Dedifferentiated amniotic fluid mesenchymal stem cell (primary cell): Measurements from ENCODE around the gene PHACTR3.
A peak's percentile ranks its signal among the peaks of the same experiment; 100 is the strongest.

Experiments used
- DNase-seq: peaks from one replicate; pipeline ENCODE4 v3.0.0-alpha.2; 2016; ENCODE audit errors: extremely low spot score

The PHACTR3 gene

DNA sequence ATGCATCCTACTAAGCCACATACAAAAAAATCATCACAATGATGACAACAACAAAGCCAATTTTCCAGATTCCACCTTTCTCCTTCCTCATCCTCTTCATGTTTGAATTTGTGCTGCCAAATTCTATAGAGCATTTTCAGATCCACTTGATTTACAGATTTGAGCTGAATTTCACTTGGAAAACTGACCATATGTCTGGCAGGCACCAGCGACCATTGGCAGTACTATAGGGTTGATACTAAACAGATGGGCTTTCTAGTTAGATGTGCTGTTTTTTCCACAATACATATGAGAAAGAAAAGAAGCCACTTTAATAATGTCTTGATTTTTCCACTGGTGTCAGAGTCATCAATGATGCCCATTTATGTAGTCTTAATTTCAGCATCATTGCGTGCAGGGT, 127.0 kb downstream of the PHACTR3 start:
- DNase-seq: no peak

DNA sequence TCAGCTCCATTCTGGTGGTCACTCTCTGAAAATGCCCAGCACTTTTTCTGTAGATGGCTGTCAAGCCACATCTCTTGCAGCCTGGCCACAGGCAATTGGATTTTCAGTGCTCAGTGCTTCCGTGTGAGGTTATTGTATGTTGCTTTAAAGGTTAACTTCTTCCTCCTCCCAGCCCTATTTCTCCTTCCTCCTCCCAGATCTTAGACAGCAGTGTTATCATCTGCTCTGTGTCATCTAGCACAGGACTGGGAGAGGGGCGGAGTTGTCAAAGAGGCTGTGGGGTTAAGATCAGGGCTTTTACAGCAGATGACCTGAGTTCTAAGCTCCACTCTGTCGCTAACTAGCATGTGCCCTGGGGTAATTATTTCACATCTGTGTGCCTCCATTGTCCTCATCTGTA, 129.0 kb downstream of the PHACTR3 start:
- no peak for DNase-seq

DNA sequence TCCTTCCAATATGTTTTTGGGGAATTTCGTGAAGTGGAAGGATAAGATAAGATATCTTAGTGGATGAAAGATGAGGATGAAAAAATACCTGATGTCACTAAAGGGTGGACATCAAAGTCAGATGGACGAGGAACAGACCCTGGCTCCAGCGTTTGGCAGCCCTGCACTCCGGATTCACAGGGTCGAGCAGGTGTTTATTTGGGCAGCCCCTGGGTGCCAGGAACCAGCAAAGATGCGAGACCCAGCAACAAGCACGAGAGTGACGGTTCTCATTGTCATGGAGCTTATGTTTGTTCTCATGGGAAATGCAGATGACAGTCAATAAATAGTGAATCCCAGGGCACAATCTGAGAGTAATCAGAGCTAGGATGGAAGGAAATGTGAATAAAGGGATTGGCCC, 131.1 kb downstream of the PHACTR3 start:
- no peak for DNase-seq

DNA sequence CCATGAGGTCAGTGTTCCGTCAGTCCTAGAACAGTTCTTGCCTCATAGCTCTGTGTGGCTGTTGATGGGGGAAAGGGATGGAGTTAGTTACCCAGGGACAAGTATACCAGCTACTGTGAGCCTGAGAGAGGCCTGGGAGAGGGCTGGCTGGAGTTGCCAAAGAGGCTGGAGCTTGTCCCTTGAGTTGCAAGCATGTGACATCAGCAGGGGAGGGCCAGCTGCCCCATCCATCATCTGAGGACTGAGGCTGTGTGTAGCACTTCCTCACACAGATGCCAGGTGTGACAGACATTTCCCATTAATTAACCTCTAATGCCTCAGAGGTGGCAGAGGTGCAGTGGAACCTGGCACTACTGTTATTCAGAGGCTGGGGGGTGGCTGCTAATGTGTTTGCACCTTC, 131.6 kb downstream of the PHACTR3 start:
- no peak for DNase-seq

DNA sequence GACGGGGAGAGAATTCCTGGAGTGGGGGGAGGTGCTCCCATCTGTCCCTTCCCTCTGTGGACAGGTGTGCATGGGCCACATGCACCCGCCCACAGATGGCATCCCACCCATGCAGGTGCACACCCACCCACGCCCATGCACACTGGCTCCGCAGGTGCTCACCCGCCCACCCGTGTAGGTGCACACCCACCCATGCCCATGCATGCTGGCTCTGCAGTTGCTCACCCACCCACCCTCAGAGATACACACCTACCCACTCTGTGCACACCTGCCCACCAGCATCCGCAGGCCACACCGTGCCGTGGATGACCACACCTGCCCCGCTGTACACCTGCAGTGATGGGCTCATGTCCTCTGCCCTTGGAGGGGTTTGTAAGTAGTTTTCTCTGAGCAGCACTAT, 132.0 kb downstream of the PHACTR3 start:
- no peak for DNase-seq

DNA sequence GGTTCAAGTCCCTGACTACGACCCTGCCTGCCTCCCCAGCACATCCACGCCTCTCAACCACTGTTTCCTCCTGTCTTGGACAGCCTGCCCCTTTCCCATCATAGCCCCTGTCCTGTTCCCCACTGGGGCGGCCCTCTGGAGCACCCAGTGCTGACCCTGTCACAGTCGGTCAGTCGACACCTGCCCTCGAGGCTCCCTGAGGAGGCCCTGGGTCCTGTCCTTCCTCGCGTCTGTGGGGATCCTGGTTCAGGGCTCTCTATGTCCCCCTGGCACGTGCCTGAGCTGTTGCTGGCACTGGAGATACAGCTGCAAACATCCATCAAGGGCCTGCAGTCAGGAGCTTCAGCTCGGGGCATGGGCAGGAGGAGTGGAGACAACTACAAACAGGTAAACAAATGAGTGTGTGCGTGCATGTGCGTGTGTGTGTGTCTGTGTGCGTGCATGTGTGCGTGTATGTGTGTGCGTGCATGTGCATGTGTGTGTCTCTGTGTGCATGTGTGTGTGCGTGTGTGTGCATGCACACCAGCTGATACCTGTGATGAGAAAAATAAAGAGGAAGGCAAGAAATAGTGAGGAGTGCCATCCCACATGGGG, 132.8 kb downstream of the PHACTR3 start:
- no peak for DNase-seq

DNA sequence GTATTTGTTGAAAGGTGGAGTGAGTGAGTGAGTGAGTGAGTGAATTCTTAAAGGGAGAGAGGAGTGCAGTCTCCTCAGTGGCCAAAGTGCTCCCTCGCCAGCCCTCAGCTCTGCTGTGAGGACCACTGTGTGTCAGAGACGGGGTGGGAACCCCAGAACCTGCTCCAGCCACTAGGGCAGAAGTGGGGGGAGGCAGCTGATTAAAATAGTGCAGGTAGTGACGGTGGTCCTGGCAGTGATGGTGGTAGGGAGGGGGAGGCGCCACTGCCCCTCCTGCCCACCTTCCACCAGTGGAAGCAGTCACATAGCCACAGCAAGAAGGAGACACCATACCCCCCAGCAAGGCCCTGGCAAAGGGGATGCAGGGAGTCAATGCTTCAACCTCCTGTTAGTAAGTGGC, 133.5 kb downstream of the PHACTR3 start:
- no peak for DNase-seq

DNA sequence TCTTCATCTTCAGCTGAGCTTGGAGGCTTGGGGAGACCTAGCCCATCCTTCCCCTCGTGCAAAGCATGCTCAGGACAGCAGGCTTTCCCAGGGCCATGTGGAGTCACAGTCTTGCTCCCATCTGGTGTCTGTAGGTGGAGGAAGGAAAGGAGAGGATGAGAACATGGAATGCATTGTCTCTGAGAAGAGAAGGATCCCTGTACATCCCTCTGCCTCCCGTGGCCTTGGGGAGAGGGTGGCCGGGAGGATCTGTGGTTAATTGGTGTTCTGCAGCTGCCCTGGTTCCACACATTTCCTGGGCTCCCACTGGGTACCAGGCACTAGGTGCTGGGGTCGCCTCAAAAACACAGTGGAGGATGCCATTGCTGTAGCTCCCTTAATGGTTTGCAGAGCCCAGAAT, 134.5 kb downstream of the PHACTR3 start:
- DNase-seq: no peak

DNA sequence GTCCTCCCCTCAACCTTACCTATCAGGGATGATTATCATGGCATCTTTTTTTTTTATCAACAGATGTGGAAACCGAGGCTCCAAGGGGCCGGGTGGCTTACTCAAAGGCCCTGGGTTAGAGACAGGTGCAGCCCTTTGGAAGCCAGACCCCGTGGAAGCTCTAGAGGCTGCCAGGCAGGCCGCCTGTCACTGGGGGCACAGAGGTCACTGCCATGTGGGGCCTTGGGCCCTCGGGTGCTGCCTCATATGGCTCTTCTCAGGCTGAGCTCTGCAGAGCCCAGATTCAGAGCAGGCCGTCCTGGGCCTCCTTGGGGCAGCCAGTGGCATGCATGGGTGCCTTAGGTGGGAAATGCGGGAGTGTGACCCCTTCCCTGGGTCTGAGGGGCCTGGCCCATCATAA, 136.3 kb downstream of the PHACTR3 start:
- no peak for DNase-seq

DNA sequence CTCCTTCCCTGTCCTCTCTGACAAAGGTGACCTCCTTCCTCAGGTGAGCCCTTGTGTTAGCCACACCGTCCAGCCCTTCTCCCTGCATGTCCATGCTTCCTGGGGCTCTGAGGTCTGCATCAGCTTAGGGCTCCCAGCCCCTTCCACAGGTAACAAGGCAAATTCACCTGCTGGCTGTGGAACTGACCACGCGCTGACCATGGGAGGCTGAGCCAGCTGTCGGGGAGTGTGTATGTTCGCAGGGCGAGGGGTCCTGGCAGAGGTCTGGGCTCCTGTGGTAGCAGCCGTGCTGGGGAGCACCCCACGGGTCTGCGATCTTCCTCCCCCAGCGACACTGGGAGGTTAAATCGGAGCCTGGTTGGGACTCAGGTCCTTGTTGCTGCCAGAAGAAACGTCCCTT, 136.7 kb downstream of the PHACTR3 start:
- no peak for DNase-seq

DNA sequence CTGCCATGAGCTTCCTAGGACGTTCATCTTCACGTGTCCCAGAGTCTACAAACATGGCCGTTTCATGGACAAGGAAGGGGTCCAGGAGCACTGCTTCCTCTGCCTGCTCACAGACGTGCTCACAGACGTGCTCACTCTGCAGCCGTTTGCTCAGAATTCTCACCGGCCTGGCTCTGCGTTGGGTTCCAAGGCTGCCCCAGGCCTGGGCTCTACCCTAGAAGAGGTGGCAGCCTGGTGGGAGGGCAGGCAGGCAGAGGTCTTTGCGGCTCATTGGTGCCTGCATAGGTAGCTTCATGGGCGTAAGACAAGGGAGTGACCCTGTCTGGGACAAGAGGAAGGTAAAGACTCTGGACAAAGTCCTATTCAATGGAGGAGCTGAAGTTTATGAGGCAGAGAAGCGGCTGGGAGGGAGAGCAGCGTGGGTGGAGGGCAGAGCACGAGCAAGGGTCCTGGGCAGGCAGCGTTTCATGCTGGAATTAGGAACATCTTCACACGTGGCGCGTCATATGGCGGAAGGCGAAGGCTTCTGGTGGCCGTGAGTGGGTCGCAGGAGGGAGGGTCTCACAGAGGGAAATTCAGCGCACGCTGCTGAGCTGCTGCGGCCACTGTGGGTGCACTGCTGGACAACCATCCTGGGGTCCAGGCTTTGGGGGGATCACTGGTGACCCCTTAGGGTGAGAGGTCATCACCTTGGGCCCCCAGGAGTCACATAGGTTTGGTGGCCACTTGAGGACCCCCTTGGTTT, 138.2 kb downstream of the PHACTR3 start:
- DNase-seq: no peak

DNA sequence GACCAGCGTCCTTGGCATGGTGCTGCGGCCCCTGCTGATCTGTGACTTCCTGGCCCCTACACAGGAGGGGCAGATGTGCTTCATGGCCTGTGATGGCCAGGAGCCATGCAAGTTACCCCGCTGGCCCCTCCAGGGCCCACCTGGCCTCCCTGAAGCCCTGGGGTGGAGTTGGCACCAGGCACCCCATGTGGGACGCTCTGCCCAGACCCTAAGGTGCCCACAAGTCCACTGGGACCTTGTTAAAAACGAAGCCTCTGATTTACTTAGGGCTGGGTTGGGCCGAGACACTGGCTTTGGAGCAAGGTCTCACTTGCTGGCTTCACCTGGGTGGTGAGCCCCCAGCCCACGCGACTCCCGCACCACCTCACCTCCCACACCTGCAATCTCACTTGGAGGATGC, 139.0 kb downstream of the PHACTR3 start:
- DNase-seq: no peak

DNA sequence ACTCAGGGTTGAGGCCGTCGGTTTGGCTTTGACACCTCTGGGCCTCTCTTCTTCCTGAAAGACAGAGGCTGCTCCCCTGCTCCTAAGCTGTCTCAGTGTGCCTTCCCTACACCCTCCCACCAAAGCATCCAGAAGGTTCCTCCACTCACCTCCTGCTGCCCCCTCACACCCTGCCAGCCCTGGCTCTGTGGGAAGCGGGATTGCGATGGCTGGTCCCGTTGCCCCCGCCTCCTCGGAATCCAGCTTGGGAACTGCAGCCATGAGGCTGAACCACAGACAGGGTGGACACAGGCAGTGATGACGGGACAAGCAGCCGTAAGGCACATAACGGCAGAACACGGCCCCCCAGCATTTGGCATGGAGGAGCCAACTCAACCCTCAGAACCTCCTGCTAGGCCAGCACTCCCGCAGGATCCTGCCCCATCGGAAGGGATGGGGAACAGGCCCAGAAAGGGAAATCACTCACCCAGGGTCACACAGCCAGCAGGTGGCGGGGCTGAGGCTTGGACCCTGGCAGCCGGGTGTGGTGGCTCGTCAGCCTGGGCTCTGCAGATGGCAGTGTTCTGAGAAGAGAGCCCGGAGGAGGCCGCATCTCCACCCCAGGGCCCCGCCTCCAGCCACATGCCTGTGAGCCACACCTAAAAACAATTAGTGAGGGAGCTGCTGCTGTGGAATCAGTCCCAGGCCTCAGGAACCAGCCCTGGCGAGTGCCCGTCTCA, 139.6 kb downstream of the PHACTR3 start:
- DNase-seq: no peak

DNA sequence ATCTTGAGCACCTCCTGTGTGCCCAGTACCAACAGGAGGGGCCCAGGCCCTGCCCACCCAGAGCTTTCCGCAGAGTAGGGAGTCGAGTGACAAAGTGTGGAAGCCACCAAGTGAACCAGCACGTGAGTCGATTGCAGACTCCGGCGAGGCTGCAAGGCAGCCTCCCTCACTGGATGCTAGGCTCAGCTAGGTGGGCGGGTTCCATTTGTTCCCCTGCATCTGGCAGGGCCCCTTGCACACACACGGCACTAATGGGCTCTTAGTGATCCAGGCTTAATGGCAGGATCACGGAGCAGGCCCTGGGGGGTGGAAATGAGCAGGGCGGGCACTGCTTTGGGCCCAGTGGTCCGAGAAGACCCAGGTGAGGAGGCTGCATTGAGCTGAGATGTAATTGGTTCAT, 140.4 kb downstream of the PHACTR3 start:
- DNase-seq: no peak

DNA sequence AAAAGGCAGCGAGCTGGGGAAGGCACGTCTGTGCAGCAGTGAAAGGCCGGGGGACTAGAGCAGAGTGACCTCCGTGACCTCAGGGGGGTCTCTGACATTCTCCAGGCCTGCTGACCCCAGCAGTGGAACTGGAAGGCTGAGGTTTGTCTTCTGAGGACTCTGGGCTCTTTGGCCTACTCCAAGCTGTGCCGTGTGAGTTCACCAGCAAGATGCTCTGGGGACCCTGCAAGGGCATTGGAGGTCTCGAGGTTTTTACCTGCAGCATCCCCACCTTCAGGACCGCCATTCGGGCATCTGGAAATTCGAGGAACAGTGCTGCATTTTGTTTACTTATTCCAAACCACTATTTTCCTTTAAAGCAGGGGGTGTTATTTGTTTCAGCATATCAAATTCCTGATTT, 140.9 kb downstream of the PHACTR3 start:
- DNase-seq: no peak

DNA sequence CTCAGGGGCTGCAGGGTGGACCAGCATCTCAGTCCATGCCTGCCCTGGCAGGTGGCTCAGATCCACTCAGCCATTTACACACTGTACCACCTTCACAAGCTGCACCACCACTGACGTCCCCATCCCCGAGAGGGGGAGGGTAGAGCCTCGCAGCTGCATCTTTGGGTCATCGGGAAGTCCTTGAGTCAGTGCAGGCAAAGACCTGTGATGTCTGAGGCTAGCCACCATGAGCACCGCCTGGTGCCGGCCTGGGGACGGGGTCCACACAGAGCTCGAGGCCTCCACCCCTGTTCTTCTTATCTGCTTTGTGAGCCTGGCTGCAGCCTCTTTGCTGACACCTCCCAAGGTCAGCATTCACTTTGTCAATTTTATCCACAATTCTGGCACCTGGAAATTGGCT, 141.4 kb downstream of the PHACTR3 start:
- no peak for DNase-seq

DNA sequence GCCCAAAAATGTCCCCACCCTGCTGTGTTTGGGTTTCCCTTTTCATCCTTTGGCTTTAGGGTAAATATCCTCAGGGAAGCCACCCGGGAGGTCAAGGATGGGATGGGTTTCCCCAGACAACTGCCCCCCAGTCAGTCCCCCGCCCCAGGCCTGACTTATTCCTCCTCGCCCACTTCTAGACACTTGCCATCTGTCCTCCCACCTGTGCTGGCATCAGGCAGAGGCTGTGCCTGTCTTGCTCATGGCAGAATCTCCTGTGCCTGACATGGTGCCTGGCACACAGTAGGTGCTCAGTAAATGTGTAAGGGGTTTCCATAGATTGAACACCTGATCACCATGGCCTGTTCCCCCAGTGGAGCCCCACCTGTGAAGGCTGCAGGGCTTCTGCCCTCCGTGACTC, 141.8 kb downstream of the PHACTR3 start:
- no peak for DNase-seq

DNA sequence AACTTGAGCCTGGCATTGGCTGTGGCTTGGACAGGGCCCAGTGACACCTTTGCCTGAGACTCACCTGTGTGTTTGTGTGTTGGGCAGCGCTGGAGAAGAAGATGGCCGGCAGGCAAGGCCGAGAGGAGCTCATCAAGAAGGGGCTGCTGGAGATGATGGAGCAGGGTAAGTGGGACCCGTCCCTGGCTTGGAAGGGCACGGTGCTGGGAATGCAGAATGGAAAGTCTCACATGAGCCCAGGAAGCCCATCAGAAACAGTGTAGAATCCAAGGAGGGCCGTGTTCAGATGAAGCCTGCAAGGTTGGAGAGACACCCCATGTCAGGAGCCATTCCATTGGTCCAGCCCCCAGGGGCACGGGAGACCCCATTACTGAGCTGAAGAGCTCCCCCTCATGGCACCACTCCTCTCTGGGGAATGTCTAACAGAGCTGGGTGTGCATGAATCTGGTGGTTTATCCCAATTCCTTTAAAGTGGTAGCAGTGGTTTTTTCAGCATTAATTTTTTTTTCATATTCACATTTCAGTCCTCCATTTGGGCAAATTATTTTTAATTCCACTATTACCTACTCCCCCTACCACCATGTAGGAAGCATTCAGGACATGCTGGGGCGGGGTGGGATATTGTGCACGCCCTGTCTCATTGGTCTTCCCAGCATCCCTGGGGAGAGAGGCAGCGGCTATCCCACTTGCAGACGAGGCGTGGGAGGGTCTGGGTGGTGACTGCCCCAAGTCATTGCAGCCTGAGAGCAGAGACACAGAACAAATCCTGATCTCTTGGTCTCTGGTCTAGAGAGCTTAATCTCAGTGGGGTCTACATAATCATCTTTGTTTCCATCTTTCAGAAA, 143.6 kb downstream of the PHACTR3 start:
- no peak for DNase-seq

DNA sequence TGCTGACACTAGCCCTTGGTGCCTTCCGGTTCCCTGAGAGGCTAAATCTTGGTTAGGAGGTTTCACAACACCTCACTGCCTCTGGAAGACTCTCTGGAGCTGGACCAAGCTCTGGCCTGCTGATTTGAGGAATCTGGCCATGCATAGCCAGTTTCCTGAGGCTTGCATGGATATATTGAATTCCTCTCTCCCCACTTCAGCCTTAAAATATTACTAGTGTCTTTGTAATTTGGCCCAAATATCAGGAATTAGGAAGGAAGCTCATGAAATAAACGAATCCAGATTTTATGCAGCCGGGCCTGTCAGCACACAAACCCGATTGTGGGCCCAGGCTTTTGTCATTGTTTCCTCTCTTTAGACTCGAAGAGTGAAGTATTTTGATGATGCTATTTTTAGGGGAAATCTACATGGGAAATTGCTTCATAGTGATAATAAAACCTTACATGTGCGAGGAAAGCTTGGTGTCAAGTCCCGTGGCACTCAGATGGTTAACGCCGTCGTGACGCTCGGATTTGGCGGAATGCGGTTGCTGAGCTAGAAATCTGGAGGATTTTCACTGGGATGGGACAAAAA, 144.4 kb downstream of the PHACTR3 start:
- DNase-seq: peak; percentile 88

DNA sequence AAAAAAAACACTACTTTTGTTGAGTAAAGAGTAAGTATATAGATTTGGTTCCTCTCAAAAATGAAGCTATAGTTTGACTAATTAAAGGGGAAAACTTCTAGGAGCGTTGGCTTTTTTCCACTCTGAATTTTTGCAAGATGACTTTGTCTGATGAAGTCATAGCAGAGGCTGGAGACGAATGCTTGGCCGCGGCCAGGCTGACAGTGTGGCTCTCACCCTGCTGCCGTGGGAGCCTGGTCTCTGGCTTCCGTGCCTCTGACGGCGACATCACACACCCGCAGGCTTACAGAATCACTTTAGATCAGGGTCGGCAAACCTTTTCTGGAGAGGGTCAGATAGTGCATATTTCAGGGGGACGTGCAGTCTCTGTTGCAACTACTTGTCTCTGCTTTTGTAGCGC, 145.0 kb downstream of the PHACTR3 start:
- DNase-seq: peak; percentile 58

DNA sequence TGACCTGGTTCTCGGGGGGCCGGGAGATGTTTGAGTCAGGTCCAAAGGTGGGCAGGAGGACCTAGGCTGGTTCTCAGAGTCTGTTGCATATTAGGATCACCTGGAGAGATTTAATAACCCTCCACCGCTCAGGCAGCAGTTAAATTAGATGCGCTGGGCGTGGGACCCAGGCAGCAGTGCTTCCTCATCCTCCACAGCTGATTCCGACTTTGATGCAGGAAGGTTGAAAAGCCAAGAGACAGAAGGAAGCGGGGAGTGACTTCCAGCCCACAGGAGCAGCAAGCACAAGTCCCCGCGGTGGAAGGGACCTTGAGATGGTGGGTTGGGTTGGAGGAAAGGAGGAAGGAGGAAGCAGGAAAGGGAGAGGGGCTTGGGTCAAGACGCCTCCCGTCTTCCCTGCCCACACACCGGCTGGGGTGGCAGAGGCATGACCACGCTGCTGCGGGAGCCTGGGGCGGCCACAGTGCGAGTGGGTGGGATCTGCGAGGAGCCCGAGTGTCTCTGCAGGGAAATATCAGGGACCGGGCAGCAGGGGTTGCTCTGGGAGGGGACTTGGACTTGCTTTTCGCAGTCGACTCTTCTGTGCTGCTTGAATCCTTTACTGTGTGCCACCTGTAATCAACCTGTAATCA, 146.0 kb downstream of the PHACTR3 start:
- no peak for DNase-seq
